NK-92 (cell line): ENCODE results near the gene ERMN.

Experiments used
- DNase-seq: peaks from one replicate; lab custom pipeline; 2025; ENCODE audit not compliant: unreplicated experiment; lab: John Stamatoyannopoulos, UW

Gene ERMN

GRCh38 chr2:157333304-157334047, 7.9 kb upstream of the ERMN start:
- no peak for DNase-seq

DNA sequence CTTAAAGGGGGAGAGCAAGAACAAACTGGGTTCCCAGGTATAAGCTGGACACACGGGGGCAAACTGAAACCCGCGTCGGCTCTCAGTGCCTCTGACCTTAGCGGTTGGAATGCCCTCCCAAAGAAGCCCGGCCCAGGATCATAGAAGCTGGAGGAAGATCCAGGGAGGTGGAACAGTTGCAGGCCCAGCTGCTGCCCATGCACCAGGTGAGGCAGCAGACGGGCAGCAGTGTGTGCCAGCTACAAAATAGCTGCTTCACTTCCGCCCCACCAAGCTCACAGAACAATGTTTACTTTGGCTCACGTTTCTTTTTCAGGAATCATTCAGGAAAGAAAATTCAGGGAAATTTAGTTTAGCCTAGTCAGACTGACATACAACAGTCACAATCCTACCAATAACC, 3.9 kb upstream of the ERMN start:
- no peak for DNase-seq

DNA sequence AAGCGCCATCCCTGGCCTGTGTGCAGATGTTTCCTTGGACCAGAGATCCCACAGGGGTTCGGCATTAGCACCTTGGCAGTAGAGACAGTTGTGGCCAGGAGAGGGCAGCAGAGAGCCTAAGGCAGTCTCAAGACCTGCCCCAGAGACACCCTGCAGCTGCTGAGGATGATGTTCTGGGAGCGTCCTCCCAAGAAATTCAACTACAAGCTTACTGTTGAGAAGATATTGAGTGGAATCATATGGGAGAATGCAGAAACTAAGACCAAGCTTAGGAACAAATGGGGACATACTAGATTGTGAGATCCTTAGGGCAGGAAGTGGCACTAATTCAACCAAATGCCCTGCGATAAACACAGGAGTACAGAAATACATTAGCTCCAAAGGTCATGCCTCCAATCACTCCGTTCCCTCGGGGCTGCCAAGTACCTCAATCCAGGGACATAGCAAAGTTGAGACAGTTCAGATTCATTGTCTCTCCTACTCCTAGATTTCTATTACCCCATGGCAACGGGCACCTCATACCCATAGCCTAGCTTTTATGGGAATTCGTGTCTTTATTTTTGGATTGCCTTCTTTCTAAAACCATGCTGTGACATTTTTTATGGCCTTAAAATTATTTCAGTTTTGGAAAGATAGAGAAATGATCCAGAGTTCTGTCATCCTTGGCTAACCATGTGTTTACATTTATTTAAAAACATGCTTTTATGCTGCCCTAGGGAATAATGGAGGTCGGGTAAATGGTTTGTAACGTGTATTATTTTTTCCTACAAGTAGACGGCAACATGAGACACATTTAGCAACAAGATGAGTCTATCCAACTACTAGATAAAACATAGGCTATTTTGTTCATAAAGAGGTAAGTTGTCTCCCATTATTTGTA, 2.2 kb upstream of the ERMN start:
- peak; percentile 29 for DNase-seq

DNA sequence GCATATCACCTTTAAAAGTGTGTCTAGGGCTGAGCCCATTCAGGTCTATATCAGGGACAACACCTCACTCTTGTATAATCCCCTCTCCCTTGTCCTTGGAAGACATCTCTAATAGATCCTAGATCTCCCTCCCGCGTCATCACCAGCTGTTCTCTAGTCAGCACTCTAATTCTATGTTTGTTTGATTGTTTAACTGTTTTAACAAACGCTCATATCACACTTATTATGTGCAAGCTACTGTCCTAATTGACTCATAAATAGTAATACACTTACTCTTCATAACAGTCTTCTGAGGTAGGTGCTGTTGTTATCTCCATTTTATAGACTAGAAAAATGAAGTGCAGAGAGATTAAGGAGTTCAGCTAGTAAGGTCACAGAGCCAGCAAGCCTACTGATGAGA, 1.6 kb upstream of the ERMN start:
- no peak for DNase-seq

DNA sequence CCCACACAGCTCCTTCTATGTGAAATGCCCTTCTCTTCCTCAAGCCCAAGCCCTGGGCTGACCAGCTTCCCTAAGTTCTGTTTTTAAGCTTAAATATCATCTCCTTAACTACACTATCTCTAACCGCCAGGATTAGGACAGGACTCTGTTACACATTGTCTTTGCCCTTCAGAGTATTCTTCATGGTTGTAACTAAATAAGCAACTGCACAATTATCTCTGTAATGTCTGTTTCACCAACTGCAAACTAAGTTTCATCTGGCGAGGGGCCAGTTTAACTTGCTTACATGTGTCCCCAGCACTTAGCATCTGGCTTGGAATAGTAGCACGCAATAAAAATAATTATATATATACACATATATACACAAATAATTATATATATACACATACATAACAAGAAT, 1.1 kb upstream of the ERMN start:
- no peak for DNase-seq

DNA sequence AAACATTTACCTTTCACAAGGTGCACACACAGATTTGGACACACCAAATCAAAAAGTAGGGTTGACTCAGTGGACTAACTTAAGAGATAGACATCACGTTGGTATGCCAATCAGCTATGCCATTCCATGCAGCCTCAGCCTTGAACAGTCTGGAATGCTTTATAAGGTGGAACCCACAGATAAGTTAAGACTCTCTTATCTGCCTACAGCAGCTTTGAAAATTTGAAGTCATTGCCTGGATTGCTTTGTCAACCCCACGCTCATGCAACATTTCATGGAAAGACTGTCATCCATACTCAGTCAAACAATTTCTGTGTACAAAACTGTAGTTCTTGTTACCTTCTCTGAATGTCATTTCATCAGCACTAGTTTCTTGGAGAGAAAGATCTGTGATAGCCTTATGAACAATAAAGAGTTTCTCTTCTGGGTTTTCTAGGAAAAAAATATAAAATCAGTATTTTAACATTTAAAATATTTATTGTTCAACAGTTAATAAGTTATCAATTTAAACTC, 1.2 kb downstream of the ERMN start:
- DNase-seq, result no peak

DNA sequence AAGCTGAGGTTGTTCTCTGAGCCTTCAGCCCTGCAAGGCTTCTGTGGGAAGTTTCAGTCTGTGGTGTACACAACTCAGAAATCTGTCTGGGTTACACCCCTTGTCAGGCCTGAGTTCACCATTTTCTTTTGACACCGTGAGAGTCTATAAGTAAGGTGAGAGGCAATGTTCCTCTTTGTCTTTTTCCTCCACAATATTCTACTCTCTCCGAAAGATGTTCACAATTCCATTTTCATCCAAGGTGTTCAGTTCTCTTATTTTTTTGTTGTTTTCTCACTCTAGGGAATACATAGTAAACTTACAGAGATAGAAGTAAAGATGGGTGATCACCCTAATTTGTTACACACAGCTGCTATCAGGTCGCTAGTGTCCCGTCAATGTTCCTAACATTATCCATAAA, 3.2 kb downstream of the ERMN start:
- no peak for DNase-seq

DNA sequence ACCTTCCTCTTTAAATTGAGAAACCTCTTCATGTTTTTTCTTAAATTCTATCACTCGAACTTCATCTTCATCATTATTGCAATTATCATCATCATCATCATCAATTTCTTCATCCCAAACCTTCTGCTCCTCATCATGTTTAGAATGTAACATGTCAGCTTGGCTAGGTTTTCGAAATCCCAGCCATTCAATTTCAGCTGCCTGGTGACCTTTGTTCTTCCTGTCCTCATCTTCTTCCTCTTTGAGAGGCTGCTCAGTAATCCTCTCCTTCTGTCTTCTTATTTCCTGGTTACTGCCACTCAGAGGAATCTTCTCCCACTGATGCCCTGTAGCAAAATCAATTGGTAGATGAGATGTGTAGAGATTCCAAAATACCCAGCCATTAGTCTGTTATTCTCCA, 4.2 kb downstream of the ERMN start:
- DNase-seq, result no peak

GRCh38 chr2:157320409-157320808, 5.2 kb downstream of the ERMN start:
- DNase-seq, result no peak

- DNase-seq, result no peak
Observed at GRCh38 chr2:157319795-157320194, 5.8 kb downstream of the ERMN start.

- DNase-seq, result no peak
Observed at GRCh38 chr2:157318884-157319283, 6.7 kb downstream of the ERMN start.

GRCh38 chr2:157315901-157316300, 9.7 kb downstream of the ERMN start:
- DNase-seq, result no peak

DNA sequence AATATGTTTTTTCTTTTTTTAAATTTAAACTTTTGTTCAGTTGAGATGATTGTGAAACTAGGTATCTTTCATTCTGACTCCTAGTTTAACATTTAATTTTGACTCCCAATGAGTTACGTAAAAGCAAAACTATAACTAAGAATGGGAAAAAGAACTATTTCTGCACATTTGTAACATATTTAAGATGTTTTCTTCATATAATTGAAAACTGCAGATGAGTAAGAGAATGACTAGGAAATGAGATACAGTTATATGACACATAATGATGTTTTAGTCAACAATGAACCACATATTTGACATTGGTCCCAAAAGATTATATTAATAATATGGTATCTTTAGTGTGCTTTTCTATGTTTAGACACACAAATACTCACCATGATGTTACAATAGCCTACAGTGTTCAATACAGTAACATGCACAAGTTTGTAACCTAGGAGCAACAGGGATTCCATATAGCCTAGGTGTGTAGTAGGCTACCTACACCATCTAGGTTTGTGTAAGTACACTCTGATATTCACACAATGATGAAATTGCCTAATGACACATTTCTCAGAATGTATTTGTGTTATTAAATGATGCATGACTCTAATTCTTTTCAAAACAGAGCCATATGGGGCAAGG, 12.6 kb downstream of the ERMN start:
- DNase-seq, result no peak

- no peak for DNase-seq
Observed at GRCh38 chr2:157311706-157312105, 13.9 kb downstream of the ERMN start.

DNA sequence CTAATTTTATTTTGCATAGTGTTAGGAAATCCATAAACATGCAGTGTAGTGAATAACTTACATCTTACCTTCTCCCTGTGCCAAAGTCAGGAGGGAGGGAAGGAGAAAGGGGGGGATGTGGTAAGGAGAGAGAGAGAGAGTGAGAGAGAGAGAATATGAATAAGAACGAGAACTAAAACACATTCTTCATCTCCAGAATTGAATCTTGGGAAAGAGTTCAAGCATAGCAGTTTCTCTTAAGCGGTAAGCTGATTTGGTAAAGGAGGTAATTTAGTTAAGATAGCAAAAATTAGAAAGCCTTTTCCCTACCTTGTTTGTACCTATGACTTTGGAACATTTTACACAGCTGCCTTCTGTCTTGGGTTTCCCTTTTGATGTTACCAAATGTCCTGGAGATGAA, 15.7 kb downstream of the ERMN start:
- no peak for DNase-seq

- no peak for DNase-seq
Observed at GRCh38 chr2:157307021-157307420, 18.6 kb downstream of the ERMN start.

DNA sequence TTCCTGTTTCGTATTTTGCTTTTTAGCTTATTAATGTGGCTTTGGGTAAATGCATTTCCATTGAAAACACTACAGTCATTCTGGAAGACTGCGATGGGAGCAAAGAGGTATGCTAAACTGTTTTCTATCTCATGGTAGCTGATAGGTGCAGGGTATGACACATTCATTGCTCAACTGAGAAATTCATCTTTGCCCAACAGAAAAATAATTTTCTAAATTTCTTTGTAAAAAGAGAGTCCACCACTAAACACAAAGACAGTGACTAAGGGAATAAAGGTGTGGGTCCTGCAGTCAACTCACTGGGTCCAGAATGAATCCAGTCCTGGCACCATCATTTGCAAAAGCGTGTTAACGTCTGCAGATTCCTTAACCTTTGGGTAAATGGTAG, 19.9 kb downstream of the ERMN start:
- DNase-seq, result no peak

DNA sequence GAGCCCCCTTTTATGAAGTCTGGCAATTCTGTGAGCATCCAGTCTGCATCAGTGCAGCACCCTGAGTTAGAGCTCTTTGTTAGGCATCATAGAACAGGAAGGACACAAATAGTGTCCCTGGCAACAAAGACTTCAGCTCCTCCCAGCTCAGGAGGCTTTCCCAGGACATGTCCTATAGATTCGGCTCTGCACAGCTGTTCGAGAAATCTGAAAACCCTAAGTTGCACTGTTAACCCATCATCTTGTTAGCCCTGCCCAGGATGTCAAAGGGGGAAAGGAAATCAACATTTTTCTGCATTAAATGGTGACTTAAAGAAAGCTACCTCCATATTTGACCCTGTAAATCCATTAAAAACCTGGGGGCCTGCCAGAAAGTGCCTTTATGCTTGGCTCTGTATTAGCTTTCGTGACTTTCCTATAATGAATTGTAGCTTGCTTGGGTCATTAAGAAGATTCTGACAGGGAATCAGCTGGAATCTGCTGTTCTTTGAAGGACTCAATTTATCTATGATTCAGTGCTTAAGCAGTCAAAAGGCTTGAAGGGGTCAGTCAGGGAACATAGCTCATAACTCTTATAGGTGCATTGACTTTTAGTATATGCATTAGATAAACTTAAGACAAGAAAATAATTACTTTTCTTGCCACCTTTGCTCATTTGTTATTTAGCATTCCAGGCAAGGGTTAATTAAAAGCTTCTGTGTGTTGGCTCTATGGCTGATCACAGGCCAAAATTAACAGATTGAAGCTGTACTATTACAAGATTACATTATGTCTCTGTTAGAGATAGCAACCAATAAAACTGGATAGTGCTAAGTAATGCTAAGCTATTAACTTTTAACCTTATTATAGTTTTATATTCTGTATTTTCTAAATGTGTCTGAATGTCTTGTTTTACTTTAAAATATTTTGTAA, 20.6 kb downstream of the ERMN start:
- no peak for DNase-seq

GRCh38 chr2:157303612-157304011, 22.0 kb downstream of the ERMN start:
- DNase-seq, result no peak

DNA sequence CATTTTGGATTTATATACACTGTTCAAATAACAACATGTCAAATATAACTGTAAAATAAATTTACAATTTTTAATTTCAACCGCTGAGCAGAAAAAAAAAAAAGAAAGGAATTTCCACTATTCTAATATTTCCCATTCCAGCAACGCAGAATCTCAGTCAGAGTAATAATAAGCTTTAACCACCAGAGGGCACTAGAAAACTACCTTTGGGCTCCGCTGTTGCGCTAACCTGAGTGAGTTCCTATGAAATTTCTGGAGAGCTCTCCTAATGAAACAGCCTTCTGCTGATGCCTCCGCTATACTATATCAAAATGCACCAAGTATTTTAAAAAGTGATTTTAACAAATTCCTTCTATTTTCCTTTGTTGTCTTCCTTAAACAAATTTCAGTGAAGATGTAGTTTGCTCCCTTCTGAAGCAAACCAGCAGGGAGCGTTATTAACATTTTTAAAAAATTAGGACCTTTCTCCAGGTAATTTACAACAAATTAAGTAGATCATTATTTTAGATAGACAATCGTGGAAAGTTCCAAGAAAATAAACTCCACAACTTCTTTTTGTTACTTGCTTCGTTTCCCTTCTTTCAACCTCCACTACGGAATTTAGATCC, 23.0 kb downstream of the ERMN start:
- DNase-seq, result no peak
